Parathyroid adenoma (tissue), 2 donors: ENCODE measurements around the gene LCP2.

ENCODE experiments used
- H2AFZ ChIP-seq: fragments of 300-600 bp; sonication (generic); one replicate; pipeline ENCODE4 v1.7.0; 2017; ENCODE audit warnings: antibody characterized with exemption, mild to moderate bottlenecking
- H3K27ac ChIP-seq: fragments of 300-600 bp; sonication (generic); one replicate; pipeline ENCODE4 v1.7.0; 2017
- H3K27me3 ChIP-seq: fragments of 300-600 bp; sonication (generic); one replicate; pipeline ENCODE4 v1.7.0; 2017; ENCODE audit warnings: low read length; ENCODE audit not compliant: control insufficient read depth, insufficient read depth
- H3K36me3 ChIP-seq: fragments of 300-600 bp; sonication (generic); one replicate; pipeline ENCODE4 v1.7.0; 2017; ENCODE audit warnings: low read length; ENCODE audit not compliant: control insufficient read depth, insufficient read depth
- H3K4me1 ChIP-seq: fragments of 300-600 bp; sonication (generic); one replicate; pipeline ENCODE4 v1.7.0; 2017; ENCODE audit warnings: control low read depth
- H3K4me2 ChIP-seq: fragments of 300-600 bp; sonication (generic); one replicate; pipeline ENCODE4 v1.7.0; 2017; ENCODE audit warnings: low read length
- H3K4me3 ChIP-seq: fragments of 300-600 bp; sonication (generic); one replicate; pipeline ENCODE4 v1.7.0; 2017; ENCODE audit warnings: low read depth, low read length
- H3K79me2 ChIP-seq: fragments of 300-600 bp; sonication (generic); one replicate; pipeline ENCODE4 v1.7.0; 2017; ENCODE audit warnings: control low read depth
- H3K9ac ChIP-seq: fragments of 300-600 bp; sonication (generic); one replicate; pipeline ENCODE4 v1.7.0; 2017; ENCODE audit warnings: mild to moderate bottlenecking
- H3K9me3 ChIP-seq: fragments of 300-600 bp; sonication (generic); one replicate; pipeline ENCODE4 v1.7.0; 2017; ENCODE audit warnings: low read length; ENCODE audit not compliant: control insufficient read depth
- CTCF ChIP-seq: fragments of 300-600 bp; sonication (generic); IDR thresholded peaks from one replicate; pipeline ENCODE4 v1.7.0; 2017; ENCODE audit warnings: antibody characterized with exemption, mild to moderate bottlenecking
- donor health status: primary hyperparathyroidism.

Gene LCP2

GRCh38 chr5:170302653-170303501, 5.3 kb upstream of the LCP2 start:
- no peaks in the 10 kb centered on the region for H3K36me3 ChIP-seq
- H3K27ac ChIP-seq: no peak overlapping the region
- TF ChIP-seq CTCF: no peak

DNA sequence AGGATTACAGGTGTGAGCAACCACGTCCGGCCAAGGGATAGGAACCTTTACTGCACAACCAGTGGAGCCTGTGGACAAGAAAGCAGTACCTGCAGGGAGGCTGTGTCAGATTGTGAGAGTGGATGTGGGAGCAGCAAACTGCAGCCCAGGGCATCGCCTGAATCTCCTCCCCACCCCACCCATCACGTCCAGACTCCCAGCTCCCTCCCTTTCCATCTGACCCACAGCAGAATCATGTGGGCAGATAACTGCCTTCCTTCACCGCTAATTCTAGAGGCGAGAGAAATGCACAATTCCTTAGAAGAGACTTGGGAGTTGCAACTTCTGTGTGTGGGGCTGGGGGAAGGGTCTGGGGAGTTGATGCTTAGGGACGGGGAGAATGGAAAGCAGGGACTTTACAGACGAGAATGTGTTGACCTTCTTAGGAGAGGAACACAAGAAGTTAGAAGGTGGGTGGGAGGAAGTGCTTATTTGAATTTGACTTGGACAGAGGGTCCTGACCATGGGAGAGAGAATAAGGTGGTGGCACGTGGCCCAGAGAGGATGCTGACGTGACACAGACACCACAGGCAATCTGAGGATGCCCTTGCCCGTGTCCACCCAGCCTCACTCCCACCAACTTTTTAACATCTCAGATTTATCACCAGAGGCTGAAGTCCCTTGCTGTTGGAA, 4.5 kb upstream of the LCP2 start:
- TF ChIP-seq CTCF: no peak
- Histone ChIP-seq H3K4me2 (no peak overlapping the region), H3K27ac (no peak overlapping the region), H3K4me1 (no peaks in the 10 kb centered on the region), H3K4me3 (no peak overlapping the region), H3K79me2 (no peaks in the 10 kb centered on the region), H3K9me3 (no peaks in the 10 kb centered on the region), H3K27me3 (no peaks in the 10 kb centered on the region), H3K9ac (no peak overlapping the region), H3K36me3 (no peaks in the 10 kb centered on the region), H2AFZ (no peak overlapping the region)

More at GRCh38 chr5:170302653-170303501, 5.3 kb upstream of the LCP2 start:
- H3K9me3 ChIP-seq: no peaks in the 10 kb centered on the region
- no peaks in the 10 kb centered on the region for H3K4me1 ChIP-seq
- H3K4me3 ChIP-seq: no peak overlapping the region
- no peak overlapping the region for H3K4me2 ChIP-seq
- no peaks in the 10 kb centered on the region for H3K27me3 ChIP-seq
- H3K79me2 ChIP-seq: no peaks in the 10 kb centered on the region
- H2AFZ ChIP-seq: no peak overlapping the region
- H3K9ac ChIP-seq: no peak overlapping the region

GRCh38 chr5:170301149-170301548, 3.6 kb upstream of the LCP2 start:
- H3K9me3 ChIP-seq: no peaks in the 10 kb centered on the region
- H3K27ac ChIP-seq: no peak overlapping the region
- H3K36me3 ChIP-seq: no peaks in the 10 kb centered on the region
- H3K4me3 ChIP-seq: no peak overlapping the region
- H3K4me2 ChIP-seq: no peak overlapping the region
- no peak for TF ChIP-seq CTCF
- no peak overlapping the region for H3K9ac ChIP-seq
- no peaks in the 10 kb centered on the region for H3K79me2 ChIP-seq
- H3K27me3 ChIP-seq: no peaks in the 10 kb centered on the region
- H2AFZ ChIP-seq: no peak overlapping the region
- H3K4me1 ChIP-seq: no peaks in the 10 kb centered on the region

GRCh38 chr5:170300361-170301013, 2.9 kb upstream of the LCP2 start:
- Histone ChIP-seq H3K27ac (no peak overlapping the region), H3K9ac (no peak overlapping the region), H3K4me3 (no peak overlapping the region), H2AFZ (no peak overlapping the region), H3K4me1 (no peaks in the 10 kb centered on the region), H3K36me3 (no peaks in the 10 kb centered on the region), H3K9me3 (no peaks in the 10 kb centered on the region), H3K4me2 (no peak overlapping the region), H3K27me3 (no peaks in the 10 kb centered on the region), H3K79me2 (no peaks in the 10 kb centered on the region)
- TF ChIP-seq CTCF: no peak
